ENCODE data around the gene GLB1L. TPM values are rescaled to one million over a fixed set of nuclear protein-coding genes. Genes with fewer than 3 reads are reported as not detected.
A peak's percentile ranks its signal among the peaks of the same experiment; 100 is the strongest.
"Not testable (repeated sequence)": the region's sequence is repeated elsewhere in the genome, so short reads cannot be mapped to it uniquely, and the experiment has no call there.

The GLB1L gene
- polyA plus RNA-seq (ENCODE audit: insufficient read length in 4 of 4) = 10 to 100 TPM; 12.1 to 26.1 (median 21.8) TPM

DNA sequence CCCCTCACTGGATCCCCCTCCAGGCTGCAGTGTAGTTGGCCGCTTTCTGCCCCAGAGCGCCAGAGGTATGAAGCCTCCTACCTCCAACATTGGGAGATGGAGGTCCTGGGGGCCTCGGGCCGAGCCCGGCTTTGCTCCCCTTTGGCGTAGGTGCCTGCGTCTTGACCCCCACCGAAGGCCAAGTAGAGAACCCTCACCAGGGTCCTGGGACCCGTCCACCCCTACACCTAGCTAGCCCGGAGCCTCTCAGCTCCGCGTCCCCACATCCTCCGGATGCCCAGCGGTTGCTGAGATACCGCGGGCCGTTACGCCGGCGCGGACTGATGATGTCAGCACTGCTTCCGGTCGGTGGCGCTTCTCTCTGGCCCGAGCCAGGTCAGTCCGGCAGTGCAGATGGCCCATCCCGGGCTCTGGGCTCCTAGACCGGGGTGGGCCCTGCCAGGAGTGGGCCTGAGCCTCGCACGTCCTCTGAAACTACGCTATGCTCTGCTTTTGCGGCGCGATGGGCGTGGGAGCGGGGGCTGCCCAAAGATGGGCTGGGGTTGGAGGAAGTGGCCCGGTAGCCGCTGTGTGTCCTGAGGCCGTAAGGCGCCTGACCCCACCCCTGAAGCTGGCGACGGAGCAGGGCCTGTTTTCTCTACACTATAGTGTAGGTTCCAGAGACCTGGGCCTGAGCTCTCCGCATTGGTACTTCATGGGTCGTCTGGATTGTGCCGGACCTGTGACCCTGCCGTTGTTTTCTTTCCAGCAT lies at the start of gene GLB1L, which contains the start of gene STK16:
Gene GLB1L (minus strand): TSS at position 297 of the 751 bp plus-strand sequence. CDS start 1,871 bp downstream, outside the sequence.
Gene STK16 (plus strand): TSS at position 332 of the 751 bp plus-strand sequence. CDS start 521 bp downstream, outside the sequence.
- DNase-seq (ENCODE audit: low read depth in 4 of 4, low spot score in 3 of 4) = peak in 3 of 4 donors; percentile 86 to 89 (median 87)

DNA sequence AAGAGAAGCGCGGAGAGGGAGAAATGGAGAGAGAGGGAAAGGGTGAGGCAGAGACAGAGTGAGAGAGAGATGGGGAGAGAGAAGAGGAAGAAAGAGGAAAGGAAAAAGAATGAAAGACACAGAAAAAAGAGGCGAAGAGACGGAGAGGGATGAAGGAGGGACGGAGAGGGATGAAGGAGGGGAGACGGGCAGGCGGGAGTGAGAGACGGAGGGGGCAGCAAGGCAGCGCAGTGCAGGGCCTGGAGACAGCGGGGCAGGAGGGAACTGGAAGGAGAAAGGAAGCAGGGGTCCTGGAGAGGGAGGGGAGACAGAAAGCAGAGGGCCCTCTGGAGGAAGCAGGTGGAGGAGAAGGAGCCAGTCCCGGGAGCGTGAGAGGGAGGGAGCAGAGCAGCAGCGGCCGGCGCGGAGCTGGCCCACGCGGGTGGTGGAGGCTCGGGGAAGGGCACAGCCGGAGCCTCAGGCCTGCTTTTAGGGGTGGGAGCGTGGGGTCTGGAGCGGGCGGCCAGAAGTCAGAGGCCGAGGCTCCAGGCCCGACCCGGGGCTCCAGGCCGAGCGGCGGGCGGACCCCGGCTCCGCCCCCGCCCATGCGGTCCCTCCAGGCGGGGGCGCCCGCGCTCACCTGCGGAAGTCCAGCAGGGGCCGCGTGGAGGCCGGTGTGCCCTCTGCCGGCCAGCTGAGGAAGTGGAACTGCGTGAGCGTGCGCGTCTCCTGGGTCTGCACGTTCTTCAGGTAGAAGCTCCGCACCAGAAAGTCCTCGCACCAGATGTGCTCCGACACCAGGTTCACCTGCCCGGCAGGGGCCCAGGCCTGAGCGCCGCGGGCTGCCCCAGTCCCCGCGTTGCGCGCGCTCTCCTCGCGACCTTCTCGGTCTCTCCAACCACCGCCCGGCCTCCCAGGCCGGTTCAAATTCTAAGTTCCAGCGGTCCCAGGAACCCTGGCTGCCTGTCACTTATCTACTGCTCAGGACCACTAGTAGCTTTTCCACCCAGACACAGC lies 49.4 kb upstream of the GLB1L start:
- peak in 3 of 4 donors; percentile 71 to 79 (median 78) for DNase-seq (ENCODE audit: low read depth in 4 of 4, low spot score in 3 of 4)

DNA sequence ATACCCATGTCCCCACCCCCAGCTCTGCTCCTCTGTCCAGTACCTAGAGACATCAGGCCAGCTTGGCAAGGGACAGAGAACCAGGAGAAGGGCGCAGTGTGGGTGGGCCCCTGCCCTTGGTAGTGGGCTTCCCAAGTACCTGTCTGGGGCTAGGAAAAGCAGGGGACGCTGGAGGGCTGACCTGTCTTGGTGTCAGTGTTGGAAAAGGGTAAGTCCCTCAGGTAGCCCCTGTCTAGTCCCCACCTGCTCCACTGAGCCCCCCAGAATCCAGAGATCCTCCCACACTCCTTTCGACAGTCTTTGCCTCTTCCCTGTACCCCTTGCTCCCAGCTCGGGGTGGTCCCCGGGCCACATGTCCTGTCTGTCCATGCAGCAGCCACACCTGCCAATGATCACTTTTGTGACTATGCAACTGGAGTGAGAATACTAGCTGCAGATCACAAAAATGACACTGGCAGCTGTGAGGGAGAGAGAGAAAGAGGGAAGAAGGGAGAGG lies 48.5 kb upstream of the GLB1L start:
- no peak for DNase-seq (ENCODE audit: low read depth in 4 of 4, low spot score in 3 of 4)

DNA sequence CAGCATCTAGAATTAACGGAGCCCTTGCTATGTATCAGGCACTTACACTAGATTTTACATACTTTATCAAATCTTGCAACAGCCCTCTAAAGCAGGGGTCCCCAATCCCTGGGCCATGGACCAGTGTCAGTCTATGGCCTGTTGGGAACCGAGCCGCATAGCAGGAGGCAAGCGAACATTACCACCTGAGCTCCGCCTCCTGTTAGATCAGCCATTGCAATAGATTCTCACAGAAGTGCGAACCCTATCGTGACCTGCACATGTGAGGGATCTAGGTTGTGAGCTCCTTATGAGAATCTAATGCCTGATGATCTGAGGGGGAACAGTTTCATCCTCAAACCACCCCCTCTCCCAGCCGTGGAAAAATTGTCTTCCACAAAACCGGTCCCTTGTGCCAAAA lies 47.4 kb upstream of the GLB1L start:
- no peak for DNase-seq (ENCODE audit: low read depth in 4 of 4, low spot score in 3 of 4)

DNA sequence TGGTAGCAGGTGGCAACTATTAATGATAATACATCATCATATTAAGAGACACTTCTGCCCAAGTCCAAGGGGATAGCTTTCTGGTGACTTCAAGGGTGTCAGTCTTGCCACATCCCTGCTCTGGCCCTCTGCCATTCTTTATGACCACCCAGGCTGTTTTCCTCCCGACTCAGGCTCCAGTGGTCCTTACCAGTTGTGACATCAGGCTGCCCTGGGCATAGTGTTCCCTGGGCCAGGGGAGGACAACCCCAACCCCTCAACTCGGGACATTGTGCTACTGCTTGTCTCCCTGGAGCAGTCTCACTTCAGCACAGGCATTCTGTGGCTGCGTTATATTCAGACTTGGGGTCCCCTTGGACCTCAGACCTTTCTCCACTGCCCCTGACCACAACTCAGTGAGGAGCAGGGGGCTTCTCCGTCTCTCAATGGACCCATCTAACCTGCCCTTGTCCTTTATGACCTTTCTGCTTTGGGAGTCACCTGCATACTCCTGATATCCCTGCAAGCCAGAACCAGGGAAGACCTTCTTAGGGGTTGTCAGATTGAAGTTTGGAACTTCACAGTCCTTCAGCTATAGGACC lies 46.8 kb upstream of the GLB1L start:
- DNase-seq (ENCODE audit: low read depth in 4 of 4, low spot score in 3 of 4) = no peak

DNA sequence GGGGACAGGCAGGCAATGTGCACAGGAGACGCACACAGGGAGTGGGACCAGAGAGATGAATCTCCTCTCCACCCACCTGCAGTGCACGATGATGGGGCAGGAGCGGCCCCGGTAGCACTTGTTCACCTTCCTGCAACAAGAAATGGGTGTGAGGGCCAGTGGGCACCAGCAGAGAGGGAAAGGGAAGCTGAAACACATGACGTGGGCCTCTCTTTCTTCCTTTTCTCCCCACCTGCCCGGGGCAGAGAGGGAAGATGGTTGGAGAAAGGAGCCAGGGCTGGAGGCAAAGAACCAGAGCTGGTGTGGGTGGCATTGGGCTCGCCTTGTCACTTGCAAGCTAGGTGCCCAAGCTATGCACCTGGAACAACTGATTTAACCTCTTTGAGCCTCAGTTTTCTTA lies 46.1 kb upstream of the GLB1L start:
- no peak for DNase-seq (ENCODE audit: low read depth in 4 of 4, low spot score in 3 of 4)

DNA sequence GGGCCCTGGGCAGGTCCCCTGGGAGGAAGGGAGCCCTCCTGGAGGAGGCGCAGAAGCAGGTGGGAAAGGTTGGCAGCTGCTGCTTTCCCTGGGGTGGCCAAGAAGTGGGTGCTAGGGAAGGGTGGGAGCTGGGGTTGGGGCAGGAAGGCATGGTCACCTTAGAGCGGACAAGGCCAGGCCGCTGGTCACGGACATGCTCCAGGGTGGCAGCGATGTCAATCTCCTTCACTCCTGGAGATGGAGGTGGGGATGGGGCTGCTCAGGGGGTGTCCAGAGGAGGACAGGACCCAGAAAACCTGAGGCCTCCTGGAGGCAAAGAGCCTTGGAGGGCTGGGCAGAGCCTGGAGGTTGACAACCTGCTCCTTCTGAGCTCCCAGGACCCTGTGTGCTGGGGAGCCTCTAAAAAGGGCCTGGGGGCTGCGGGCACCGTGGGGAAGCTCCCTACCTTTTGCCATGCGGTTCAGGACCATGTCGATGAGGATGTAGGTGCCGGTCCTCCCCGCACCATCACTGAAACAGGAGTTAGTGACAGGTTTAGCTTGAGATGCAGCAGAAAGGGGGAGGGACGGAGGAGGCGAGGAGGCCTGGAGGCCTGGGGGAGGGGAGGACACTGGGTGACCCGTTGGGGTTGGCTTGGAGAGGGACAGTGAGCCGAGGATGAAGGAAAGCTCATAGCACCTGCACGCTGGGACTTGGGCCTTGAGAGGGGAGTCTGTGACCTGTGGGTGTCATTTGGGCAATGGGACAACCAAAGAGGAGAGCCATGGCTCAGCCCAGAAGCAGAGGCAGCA lies 45.3 kb upstream of the GLB1L start:
- no peak for DNase-seq (ENCODE audit: low read depth in 4 of 4, low spot score in 3 of 4)

DNA sequence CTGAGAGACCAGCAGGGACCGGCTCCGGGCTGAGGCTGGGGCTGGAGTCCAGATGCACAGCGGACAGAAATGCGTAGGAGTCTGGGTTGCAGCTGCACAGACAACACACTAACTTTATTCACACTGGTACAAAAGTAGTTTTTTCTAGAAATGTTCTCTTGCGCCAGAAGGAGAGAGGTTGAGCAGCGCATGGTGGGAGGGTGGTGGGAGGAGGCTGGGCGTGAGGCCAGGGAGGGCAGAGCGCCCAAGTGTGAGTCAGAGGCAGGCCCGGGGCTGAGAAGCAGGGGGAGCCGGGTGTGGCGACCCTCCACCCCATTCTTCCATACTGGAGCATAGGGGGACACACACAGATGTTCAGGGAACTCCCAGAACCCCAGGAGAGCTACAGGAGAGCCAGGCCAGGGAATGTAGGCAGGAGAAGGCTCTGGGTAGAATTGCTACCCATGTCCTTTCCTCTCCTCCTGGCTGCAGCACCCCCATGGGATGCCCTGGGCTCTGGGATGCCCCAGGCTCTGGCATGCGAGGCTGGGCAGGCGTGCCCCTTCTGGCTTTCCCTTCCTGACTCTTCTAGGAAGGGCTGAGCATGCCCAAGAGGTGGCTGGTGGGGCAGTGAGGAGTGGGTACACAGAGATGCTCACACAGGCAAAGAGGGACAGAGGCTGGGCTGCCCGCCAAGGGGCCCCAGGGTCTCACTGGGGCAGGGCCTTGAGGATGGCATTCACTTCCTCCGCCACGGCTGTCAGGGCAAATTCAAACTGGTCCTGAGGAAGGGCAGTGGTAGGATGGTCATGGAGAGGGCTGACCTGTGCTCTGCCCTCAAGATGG lies 44.5 kb upstream of the GLB1L start:
- DNase-seq (ENCODE audit: low read depth in 4 of 4, low spot score in 3 of 4) = no peak

DNA sequence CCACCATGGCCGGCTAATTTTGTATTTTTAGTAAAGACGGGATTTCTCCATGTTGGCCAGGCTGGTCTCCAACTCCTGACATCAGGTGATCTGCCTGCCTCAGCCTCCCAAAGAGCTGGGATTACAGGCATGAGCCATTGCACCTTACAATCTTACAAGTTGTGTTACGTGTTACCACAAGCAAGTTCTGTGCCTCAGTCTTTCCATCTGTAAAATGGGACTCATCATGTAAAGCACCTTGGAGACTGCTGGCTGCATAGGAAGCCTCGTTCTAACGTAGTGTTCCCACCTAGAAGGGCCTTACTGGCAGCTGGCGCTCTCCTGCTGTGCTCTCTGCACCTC lies 43.9 kb upstream of the GLB1L start:
- DNase-seq (ENCODE audit: low read depth in 4 of 4, low spot score in 3 of 4) = no peak

DNA sequence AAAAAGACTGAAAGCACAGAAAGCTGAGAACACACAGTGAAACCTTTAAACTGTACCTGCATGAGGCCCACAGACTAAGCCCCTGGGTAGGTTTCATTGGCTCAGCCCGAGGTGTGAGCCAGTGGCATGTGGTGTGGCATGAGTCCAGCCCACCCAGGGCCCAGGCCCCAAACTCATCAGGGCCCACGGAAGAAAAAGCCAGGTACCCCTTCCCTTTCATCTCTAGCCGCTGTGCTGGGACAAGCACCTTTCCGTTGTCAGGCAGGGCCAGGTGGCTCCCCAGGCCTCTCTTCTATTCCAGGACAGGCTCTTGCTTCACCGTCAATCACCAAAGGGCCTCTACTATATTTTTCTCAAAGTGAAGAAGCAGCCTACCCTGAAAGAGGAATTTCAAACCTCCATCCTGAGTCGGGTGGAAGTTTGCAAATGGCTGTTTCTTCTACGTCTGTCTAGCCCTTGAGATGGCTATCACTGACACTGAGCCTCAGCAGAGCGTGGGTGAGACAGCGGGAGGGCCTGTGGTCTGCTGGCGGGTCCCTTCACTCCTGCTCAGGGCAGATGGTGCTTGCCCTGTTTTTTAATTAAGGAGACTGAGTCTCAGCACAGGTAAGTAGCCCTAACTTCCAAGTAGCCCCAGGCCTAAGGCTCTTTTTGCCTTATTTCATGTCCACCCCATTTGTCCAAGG lies 42.5 kb upstream of the GLB1L start:
- no peak for DNase-seq (ENCODE audit: low read depth in 4 of 4, low spot score in 3 of 4)

DNA sequence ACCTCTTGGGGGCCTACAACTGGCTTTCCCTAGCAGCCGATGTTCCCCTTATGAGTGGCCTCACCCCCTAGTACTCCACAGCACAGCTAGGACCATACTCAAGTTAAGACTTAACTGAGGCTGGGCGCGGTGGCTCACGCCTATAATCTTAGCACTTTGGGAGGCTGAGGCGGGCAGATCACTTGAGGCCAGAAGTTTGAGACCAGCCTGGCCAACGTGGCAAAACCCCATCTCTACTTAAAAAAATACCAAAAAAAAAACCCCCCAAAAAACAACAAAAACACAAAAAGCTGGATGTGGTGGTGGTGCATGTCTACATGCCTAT lies 41.8 kb upstream of the GLB1L start:
- not testable (repeated sequence) for DNase-seq (ENCODE audit: low read depth in 4 of 4, low spot score in 3 of 4)

DNA sequence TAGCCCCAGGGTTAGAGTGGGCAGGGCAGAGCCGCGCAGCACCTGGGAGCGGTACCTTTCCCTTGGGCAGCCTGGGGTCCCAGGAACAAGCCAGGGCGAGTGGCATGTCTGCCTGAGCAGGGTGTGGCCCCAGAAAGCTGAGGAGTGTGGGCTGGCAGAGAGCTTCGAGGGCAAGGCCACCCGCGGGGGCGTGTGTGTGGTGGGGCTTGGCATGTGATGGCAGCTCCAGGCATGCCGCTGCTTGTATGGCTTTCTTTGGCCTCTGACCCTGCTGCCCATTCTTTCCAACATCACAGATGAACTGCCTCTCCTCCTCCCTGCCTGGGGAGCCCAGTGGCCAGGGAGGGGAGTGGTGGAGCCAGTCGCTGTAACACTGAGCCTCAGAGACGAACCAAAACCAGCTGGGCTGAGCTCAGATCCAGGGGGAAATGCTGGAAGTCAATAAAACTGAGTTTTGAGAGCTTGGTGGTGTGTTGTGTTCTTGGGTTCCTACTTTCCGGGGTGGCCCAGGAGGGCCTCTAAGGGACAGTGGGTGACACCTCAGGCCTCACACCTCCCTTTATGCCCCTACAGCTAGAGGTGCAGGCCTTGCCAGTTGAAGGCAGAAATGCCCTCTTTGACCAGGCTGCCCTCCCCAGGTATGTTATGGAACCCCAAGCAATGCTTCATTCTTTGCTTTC lies 41.3 kb upstream of the GLB1L start:
- no peak for DNase-seq (ENCODE audit: low read depth in 4 of 4, low spot score in 3 of 4)

DNA sequence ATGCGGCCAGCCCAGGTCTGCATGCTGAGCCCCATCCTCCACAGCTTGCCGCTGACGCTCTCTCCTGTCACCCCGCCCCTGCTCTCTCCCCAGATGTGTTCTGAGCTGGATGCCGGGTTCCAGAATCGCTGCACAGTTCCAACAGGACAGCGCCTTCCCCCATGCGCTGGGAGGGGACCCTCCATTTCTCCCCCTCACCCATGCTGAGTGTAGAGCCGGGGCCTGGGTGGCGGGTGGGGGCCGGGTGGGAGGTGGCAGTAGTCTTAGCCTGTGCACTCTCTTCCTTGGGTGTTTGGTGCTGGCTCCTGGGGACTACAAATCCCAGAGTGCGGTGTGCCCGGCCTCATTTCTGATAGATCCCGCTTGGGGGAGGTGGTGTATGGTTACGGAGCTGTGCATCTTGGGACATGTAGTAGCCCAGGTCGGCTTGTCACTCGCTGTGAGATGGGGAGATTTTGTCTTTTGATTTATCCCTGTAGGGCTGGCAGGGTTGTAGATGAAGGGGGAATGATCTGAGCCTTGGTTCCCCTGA lies 40.7 kb upstream of the GLB1L start:
- no peak for DNase-seq (ENCODE audit: low read depth in 4 of 4, low spot score in 3 of 4)

DNA sequence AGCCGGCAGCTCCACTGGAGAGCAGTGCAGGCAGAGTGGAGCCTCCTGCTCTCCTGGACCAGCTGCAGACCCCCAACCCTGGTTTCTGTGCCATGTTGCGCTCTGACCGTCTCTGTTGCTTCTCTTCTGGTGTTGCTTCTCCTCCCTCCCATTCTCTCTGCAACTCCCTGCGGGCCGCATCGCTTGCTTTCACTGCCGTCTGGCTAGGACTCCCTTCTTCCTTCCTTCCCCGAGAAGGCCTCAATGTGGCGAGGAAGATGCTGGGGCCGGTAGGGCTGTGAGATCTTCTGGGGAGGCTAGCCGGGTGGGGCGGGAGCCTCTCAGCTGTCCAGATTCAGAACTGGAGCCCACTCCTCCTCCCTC lies 40.1 kb upstream of the GLB1L start:
- DNase-seq (ENCODE audit: low read depth in 4 of 4, low spot score in 3 of 4) = no peak

DNA sequence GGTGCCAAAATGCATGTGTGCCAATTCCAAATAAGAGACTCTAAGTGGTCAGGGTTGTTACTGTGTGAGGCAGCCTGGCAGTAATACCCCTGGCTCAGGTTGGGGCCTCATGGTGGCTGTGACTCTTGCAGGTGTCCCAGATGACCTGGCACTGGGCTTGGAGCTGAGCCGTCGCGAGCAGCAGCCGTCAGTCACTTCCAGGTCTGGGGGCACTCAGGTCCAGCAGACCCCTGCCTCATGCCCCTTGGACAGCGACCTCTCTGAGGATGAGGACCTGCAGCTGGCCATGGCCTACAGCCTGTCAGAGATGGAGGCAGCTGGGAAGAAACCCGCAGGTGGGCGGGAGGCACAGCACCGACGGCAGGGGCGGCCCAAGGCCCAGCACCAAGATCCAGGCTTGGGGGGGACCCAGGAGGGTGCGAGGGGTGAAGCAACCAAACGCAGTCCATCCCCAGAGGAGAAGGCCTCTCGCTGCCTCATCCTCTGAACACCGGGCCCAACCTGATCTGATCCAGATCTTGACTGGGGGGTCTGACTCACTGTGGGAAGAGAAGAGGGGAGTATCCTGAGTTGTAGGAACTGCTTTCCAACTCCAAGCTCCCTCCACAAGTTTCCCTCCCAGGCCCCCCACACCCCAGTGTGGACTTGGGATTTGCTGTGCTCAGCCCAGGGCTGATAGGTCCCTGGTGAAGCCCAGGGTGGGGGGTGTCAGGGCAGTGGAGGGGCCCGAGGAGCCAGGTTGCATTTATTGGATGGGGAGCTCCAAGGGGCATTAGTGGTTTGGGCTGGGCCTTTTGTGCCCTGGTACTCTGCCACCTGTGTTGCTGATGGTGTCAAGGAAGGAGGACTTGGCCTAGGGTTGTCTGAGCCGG lies 39.5 kb upstream of the GLB1L start:
- DNase-seq (ENCODE audit: low read depth in 4 of 4, low spot score in 3 of 4) = no peak

DNA sequence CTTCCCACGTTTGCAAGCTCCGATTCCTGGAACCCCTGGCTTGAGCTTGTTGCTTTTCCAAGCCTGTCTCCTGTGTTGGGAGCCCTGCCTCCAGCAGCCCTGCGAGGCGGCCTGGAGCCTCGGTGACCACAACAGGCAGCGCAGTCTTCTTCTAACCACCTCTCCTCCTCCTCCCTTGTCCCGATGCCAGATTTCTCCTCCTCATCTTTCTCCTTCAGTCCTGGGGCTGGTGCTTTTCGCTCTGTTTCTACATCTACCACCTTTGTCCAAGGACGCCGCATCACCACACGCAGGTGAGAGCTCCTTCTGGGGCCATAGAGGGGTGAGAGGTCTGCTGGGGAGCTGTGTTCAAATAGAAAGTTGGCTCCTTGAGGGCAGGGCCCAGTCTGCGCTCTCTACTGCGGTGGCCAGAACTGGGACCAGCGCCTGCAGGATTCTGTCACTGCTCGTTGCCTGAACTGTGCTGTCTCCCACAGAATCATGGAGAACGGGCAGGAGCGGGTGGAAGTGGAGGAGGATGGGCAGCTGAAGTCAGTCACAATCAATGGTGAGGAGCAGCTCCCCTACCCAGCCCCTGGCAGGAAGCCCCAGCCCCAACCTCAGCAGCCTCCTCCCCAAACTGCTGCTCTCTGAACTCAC lies 37.8 kb upstream of the GLB1L start:
- DNase-seq (ENCODE audit: low read depth in 4 of 4, low spot score in 3 of 4) = no peak

DNA sequence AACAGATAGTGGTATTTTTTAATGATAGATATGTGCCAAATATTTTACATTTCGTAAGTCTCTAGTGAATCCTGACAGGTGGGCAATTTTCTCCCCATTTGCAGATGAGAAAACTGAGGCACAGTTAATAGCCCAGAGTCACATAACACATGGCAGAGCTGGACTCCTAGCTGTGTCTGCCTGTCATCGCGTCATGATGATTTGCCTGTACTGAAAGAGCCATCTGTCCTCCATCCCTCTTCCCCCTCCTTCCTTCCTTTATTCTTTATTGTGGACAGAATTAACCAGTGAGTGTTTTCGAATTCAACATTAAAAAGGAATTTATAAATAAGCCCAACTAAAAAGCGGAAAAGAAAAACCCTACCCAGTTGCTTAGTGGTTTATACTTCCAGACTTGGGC lies 37.1 kb upstream of the GLB1L start:
- DNase-seq (ENCODE audit: low read depth in 4 of 4, low spot score in 3 of 4) = no peak
